ENCODE measurements around the gene CDC14B.
A peak's percentile ranks its signal among the peaks of the same experiment; 100 is the strongest.

CDC14B gene

DNA sequence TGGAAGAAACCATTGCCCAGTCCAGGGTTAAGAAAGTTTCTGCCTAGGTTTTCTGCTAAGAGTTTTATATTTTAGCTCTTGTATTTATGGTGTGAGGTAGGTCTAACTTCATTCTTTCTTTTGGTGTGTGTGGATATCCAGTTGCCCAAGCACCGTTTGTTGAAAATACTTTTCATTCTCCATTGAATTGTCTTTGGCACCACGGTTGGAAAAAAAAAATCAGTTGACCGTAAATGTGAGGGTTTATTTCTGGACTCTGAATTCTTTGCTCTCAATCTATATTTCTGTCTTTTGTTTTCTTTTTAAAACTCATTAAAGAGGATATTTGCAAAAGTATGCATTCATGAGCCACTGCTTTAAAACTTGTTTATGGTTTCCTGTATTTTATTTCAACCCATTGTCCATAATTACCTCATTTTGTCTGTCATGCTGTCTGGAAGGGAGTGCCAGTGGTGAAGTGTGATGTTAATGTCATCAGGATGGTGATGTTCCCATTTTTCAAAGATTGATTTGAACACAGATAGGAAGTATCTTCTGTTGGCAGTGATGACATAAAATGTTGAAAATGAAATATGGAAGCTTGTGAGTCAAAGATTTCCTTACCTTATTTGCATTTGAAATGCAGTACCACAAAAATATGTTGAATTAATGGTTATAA lies 135.8 kb downstream of the CDC14B start:
- DNase-seq (ENCODE audit: low spot score): no peak

- no peak for DNase-seq (ENCODE audit: low spot score)
Measured at GRCh38 chr9:96483197-96483596, 136.4 kb downstream of the CDC14B start.

GRCh38 chr9:96482476-96482875 lies 137.2 kb downstream of the CDC14B start:
- no peak for DNase-seq (ENCODE audit: low spot score)

- no peak for DNase-seq (ENCODE audit: low spot score)
Measured at GRCh38 chr9:96480736-96481135, 138.9 kb downstream of the CDC14B start.

DNA sequence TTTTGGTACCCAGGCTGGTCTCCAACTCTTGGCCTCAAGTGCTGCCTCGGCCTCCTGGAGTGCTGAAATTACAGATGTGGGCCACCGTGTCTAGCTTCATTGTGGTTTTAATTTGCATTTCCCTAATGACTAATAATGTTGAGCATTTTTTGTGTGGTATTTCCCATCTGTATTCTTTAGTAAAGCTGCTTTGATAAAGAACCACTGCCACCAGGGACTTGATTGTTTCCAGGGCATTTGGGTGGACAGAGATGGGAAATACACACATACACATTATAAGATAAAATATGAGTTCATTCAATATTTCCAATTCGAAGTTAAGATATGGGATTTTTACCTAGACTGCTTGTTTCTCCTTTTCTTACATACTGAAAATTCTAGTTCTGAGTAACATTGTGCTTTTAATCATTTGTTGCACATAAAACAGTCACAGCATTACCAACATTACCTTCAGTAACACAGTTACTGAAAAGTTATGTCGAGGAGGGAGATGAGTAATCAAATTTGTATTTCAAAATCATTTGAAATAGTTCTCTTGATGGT lies 140.7 kb downstream of the CDC14B start:
- no peak for DNase-seq (ENCODE audit: low spot score)

GRCh38 chr9:96476591-96476990 lies 143.1 kb downstream of the CDC14B start:
- DNase-seq (ENCODE audit: low spot score): no peak

- no peak for DNase-seq (ENCODE audit: low spot score)
Measured at GRCh38 chr9:96476013-96476412, 143.6 kb downstream of the CDC14B start.

DNA sequence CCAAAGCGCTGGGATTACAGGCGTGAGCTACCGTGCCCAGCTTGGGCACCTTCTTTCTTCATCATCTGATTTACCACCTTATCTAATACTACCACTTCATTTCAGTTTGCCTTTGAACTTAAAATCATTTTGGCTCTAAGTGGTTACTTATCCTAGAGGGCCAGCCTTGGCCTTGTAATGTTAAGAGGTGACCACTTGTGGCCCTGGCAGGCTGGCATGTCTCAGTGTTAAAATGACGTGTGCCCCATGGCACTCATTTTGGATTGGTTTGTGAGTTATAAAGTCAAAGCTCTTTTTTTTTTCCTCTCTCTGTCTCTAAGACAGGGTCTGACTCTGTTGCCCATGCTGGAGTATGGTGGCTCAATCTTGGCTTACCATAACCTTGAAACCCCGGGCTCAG lies 151.9 kb downstream of the CDC14B start:
- DNase-seq (ENCODE audit: low spot score): no peak

GRCh38 chr9:96464426-96464825 lies 155.2 kb downstream of the CDC14B start:
- no peak for DNase-seq (ENCODE audit: low spot score)

DNA sequence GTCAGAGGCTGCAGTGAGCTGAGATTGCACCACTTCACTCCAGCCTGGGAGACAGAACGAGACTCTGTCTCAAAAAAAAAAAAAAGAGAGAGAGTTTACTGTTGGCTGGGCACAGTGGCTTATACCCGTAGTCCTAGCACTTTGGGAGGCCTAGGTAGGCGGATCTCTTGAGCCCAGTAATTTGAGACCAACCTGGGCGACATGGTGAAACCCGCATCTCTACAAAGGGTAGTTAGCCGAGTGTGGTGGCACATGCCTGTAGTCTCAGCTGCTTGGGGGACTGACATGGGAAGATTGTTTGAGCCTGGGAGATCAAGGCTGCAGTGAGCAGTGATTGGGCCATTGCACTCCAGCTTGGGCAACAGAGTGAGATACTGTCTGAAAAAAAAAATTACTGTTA lies 157.1 kb downstream of the CDC14B start:
- DNase-seq (ENCODE audit: low spot score): no peak

GRCh38 chr9:96461336-96461735 lies 158.3 kb downstream of the CDC14B start:
- no peak for DNase-seq (ENCODE audit: low spot score)

- DNase-seq (ENCODE audit: low spot score): no peak
Measured at GRCh38 chr9:96460882-96461281, 158.8 kb downstream of the CDC14B start.

DNA sequence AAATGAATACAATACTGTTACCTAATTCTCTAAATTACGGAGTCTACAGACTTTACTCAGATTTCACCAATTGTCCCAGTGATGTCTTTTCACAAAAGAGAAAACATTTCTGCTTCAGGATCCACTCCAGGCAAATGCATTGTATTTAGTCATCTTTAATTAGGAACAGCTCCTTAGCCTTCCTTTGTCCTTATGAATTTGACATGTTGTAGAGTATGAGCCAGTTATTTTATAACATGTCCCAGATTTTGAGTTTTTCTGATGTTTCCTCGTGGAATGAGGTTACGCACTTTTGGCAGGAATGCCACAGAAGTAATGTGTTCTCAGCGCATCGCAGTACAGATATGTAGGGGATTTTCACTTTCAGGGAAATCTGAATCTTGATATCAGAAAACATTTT lies 159.2 kb downstream of the CDC14B start:
- no peak for DNase-seq (ENCODE audit: low spot score)

GRCh38 chr9:96459268-96460007 lies 160.2 kb downstream of the CDC14B start:
- DNase-seq (ENCODE audit: low spot score): no peak

- DNase-seq (ENCODE audit: low spot score): no peak
Measured at GRCh38 chr9:96458226-96458625, 161.4 kb downstream of the CDC14B start.

DNA sequence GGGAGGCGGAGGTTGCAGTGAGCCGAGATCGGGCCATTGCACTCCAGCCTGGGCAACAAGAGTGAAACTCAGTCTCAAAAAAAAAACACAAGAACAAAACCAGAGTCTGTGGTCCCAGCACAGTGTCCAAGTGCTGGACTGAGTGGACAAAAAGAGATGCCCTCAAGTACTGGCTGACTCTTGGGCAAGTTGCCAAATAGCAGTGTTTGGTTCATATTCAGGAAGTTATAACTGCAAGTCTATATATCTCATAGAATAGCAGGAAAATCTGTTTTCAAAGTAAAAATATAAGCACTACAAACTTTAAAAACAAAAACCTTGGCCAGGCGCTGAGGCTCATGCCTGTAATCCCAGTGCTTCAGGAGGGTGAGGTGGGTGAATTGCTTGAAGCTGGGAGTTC lies 162.4 kb downstream of the CDC14B start:
- DNase-seq (ENCODE audit: low spot score): no peak

DNA sequence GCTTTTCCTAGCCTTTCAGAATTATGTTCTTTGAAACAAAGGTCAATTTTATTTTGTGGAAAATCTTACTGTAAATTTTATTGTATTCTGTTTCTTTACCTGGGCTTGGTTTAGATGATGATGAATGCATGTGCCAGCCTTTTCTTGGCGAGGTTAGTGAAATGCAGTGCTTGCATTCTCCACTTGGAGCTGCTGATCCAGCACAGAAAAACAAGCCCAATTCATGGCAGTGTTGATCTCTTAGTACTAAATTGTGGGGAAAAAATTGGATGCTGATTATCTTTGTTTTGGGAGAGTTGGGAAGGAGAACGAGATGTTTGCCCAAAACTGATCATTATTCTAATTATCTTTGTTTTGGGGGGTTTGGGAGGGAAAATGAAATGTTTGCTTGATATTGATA lies 166.0 kb downstream of the CDC14B start:
- peak; percentile 69 for DNase-seq (ENCODE audit: low spot score)

GRCh38 chr9:96450613-96451528 lies 168.8 kb downstream of the CDC14B start:
- DNase-seq (ENCODE audit: low spot score): peak; percentile 55
